Small intestine (tissue), 7 donors: ENCODE results near the gene SDK2. TPM values are rescaled to one million over a fixed set of nuclear protein-coding genes. Genes with fewer than 3 reads are reported as not detected.
"Not testable (repeated sequence)": the region's sequence is repeated elsewhere in the genome, so short reads cannot be mapped to it uniquely, and the experiment has no call there.

Experiments used
- DNase-seq, 2 donors: peaks; one replicate each; pipeline versions ENCODE4 v3.0.0 to v3.0.0-alpha.2; 2013
- FAIRE-seq: peaks from 2 replicates; lab custom pipeline; 2012; peaks lifted over from hg19 to GRCh38; lab: Jason Lieb, UNC
- H3K27ac ChIP-seq, 3 donors: one replicate each; pipeline ENCODE4 v1.5.1; 2013; ENCODE audit warnings: low read length in 2 of 3, mild to moderate bottlenecking in 2 of 3, control low read depth in 1 of 3, inconsistent platforms in 1 of 3, low read depth in 1 of 3, moderate library complexity in 1 of 3
- H3K27me3 ChIP-seq, 3 donors: one replicate each; pipeline ENCODE4 v1.6.1; 2013; ENCODE audit warnings: low read length in 3 of 3, inconsistent platforms in 1 of 3; ENCODE audit not compliant: control insufficient read depth in 3 of 3, insufficient read depth in 3 of 3
- H3K36me3 ChIP-seq, 3 donors: one replicate each; pipeline ENCODE4 v1.6.1; 2013; ENCODE audit warnings: low read length in 3 of 3, inconsistent platforms in 1 of 3, low read depth in 1 of 3, mild to moderate bottlenecking in 1 of 3, moderate library complexity in 1 of 3; ENCODE audit not compliant: control insufficient read depth in 3 of 3, insufficient read depth in 2 of 3
- H3K4me1 ChIP-seq, 3 donors: one replicate each; pipeline ENCODE4 v1.6.1; 2013; ENCODE audit warnings: low read length in 2 of 3, inconsistent platforms in 1 of 3, low read depth in 1 of 3, mild to moderate bottlenecking in 1 of 3, moderate library complexity in 1 of 3; ENCODE audit not compliant: control insufficient read depth in 3 of 3, insufficient read depth in 2 of 3
- H3K4me3 ChIP-seq, 3 donors: one replicate each; pipeline ENCODE4 v1.5.1; 2013; ENCODE audit warnings: low read length in 3 of 3, control low read depth in 1 of 3, inconsistent platforms in 1 of 3, low read depth in 1 of 3, mild to moderate bottlenecking in 1 of 3, moderate library complexity in 1 of 3
- H3K9me3 ChIP-seq, 2 donors: one replicate each; pipeline ENCODE4 v1.6.1; 2013; ENCODE audit warnings: low read depth in 1 of 2, low read length in 1 of 2; ENCODE audit not compliant: control insufficient read depth in 2 of 2, insufficient read depth in 1 of 2
- WGBS, 3 donors: extraction: QIAGEN DNeasy Blood & Tissue Kit; methylation state at CpG; one replicate each; pipeline ENCODE4 v1.1.7; 2013; 5-methylcytosine and 5-hydroxymethylcytosine counted together
- polyA plus RNA-seq, 4 donors: library from polyadenylated mRNA; stranded (reverse) in 3 of 4; unstranded in 1 of 4; fragments of 200-250 nt in 3 of 4; fragments of 120-200 nt in 1 of 4; gene quantifications; one replicate each; pipeline versions ENCODE4 v1.2.1 to v1.2.3, GENCODE V29; 2013
- donor health status: healthy with polysubstance abuse.
- donor health status: control.
- donor health status: control.
- donor health status: Bipolar disorder and iron deficiency.
- donor health status: healthy.

Gene SDK2
- polyA plus RNA-seq, 4 donors, result under 0.01 to 1.1 (median 0.10) TPM

DNA sequence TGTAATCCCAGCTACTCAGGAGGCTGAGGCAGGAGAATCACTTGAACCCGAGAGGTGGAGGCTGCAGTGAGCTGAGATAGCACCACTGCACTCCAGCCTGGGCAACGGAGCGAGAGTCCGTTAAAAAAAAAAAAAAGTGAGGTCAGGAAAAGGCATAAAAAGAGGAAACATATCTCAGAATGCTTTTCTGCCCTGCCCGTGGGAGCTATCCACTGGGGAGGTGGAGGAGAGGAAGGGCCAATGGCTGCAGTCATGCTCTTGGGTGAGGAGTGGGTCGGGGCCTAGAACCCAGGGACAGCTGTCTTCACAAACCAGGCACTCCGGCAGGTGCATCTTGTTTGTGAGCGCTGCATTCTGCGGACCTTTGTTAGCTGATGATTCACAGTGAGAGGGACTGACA is 272.4 kb downstream of the SDK2 start:
- Histone ChIP-seq H3K4me3 (no peak overlapping the region), H3K36me3 (no peaks in the 10 kb centered on the region), H3K9me3 (no peaks in the 10 kb centered on the region), H3K4me1 (no peaks in the 10 kb centered on the region), H3K27ac (no peak overlapping the region), H3K27me3 (peaks cover 0 to 4% (median 2%) of the 10 kb centered on the region in 3 donors)
- 64 to 75% (median 69%) methylated on average over 9 of the region's 9 CpGs for WGBS, 3 donors
- DNase-seq (no peak), FAIRE-seq (no peak)

DNA sequence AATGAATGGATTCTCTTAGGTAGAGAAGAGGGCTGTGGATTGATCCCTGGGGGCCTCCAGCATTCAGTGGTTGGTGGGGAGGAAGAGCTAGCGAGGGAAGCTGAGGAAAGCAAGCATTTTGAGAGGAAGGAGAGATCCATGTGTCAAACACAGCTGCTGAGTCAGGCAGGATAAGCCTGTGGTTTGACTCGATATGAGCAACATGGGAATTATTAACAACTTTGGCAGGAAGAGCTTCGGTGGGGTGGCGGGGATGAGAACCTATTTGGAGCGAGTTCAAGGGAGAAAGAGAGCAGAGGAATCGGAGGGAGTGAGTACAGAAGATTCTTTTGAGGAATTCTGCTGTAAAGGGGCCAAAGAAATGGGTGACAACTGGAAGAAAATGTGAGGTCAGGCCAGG is 273.0 kb downstream of the SDK2 start:
- no peaks in the 10 kb centered on the region for H3K4me1 ChIP-seq
- 53 to 68% (median 62%) methylated on average over 6 of the region's 6 CpGs for WGBS, 3 donors
- H3K4me3 ChIP-seq, result no peak overlapping the region
- H3K27me3 ChIP-seq, result peaks cover 0 to 4% (median 2%) of the 10 kb centered on the region in 3 donors
- no peaks in the 10 kb centered on the region for H3K9me3 ChIP-seq
- FAIRE-seq, result no peak
- no peaks in the 10 kb centered on the region for H3K36me3 ChIP-seq
- no peak overlapping the region for H3K27ac ChIP-seq
- DNase-seq, result no peak

DNA sequence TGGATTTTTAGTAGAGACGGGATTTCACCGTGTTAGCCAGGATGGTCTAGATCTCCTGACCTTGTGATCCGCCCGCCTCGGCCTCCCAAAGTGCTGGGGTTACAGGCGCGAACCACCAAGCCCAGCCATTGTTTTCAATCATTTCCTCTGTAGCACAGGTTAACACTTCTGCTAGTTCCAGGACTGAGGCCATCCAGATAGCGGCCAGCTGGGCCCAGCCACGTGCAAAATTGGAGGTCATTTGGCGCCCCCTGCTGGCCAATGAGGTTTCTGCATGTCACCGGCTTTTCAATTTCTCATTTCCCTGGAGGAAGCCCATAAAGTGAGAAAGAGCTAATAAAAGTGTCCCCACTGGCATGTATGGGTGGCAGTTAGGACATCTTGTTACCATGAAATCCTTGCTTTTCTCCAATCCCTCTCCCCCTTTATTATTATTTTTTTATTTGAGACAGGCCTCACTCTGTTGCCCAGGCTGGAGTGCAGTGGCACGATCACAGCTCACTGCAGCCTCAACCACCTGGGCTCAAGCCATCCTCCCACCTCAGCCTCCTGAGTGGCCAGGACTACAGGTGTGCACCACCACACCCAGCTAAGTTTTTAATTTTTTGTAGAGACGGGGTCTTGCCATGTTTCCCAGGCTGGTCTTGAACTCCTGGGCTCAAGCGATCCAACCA is 274.3 kb downstream of the SDK2 start:
- not testable (repeated sequence) for FAIRE-seq

DNA sequence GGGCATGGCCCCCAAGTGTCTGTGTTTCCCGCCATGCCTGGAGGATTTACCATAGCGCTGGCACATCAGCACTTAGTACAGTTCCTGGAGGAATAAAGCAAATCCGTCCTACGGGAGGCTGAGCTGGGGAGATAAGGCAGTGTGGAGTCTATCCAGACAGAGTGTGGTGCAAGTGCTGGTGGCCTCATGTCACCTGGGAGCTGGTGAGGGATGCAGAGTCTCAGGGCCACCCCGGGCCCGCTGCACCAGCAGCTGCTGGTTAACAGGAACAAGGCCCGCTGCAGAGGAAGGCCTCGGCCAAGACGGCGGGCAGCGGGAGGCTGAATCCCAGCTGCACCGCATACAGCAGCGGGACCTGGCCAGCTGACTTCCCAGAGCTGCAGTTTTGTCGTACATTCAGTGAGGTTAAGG is 275.1 kb downstream of the SDK2 start:
- H3K27ac ChIP-seq, result no peak overlapping the region
- H3K4me1 ChIP-seq, result no peaks in the 10 kb centered on the region
- DNase-seq, result no peak
- no peak overlapping the region for H3K4me3 ChIP-seq
- H3K9me3 ChIP-seq, result no peaks in the 10 kb centered on the region
- FAIRE-seq, result no peak
- WGBS, 3 donors, result 68 to 83% (median 76%) methylated on average over 14 of the region's 14 CpGs
- no peaks in the 10 kb centered on the region for H3K36me3 ChIP-seq
- peaks cover 0 to 4% (median 2%) of the 10 kb centered on the region in 3 donors for H3K27me3 ChIP-seq

More for the DNA sequence above, 274.3 kb downstream of the SDK2 start:
- not testable (repeated sequence) for H3K27me3 ChIP-seq, H3K4me1 ChIP-seq, H3K9me3 ChIP-seq, H3K4me3 ChIP-seq, H3K27ac ChIP-seq, H3K36me3 ChIP-seq
- DNase-seq, result peak; percentile 79 to 88
- 30 to 43% (median 35%) methylated on average over 14 of the region's 14 CpGs for WGBS, 3 donors

DNA sequence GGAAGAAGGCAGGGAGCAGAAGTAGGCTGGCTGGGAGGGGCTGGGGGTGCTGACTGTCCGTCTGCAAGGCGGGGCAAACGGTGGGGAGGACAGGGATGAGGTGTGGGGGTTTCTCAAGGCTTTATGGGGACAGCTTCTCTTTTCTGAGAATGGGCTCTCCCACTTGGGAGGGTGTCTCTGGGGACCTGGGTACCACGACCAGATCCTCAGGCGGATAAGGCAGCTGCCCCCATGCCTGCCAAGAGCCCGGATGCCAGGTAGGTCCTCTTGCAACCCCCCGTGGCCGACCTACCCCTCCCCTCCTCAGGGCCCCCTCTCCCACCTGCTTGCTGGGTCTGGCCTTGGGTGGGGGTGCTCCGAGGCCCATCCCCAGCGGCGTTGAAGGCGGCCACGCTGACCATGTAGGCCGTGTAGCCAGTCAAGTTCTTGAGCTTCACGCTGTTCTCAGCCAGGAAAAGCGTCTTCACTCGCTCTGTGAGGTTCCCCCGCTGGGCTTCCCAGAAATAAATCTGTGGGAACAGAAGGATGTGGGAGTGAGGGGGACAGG is 276.1 kb downstream of the SDK2 start:
- Histone ChIP-seq H3K36me3 (no peaks in the 10 kb centered on the region), H3K27ac (no peak overlapping the region), H3K9me3 (no peaks in the 10 kb centered on the region), H3K4me1 (no peaks in the 10 kb centered on the region), H3K4me3 (no peak overlapping the region), H3K27me3 (peaks cover 0 to 4% (median 2%) of the 10 kb centered on the region in 3 donors)
- DNase-seq (no peak), FAIRE-seq (no peak)
- WGBS, 3 donors, result 86 to 95% (median 92%) methylated on average over 17 to 18 of the region's 18 CpGs

DNA sequence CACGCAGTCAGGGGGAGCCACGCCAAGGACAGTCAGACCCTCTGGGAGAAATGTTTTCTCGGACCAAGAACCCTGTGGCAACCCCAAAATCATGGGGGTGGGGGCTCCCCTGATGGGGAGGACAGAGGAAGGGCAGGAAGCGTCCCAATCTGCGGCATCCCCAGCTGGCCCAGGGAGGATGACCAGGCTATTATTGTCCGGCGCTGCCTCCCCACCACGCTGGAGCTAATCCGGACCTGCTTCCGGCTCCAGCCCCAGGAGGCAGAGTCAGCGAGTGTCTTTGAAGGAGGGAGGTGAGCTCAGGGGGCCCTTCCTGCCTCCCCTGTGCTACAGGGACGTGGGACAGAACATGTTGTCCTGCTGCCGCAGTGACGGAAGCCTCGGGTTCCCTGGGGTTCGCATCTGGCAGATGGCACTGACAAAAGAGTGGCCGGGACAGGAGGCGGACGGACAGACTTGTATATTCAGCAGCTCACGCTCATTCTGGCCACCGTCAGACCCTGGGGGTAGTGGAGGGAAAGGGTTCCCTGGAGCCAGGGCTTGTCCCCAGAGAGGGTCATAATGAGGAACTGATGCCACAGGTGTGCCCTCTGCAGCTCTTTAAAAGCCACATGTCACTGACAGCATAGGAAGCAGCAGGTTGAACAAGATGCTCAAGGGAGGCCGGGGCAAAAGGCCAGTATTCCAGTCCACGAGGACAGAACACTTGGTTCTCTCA is 278.2 kb downstream of the SDK2 start:
- DNase-seq (no peak), FAIRE-seq (no peak)
- H3K9me3 ChIP-seq, result no peaks in the 10 kb centered on the region
- H3K27me3 ChIP-seq, result no peaks in the 10 kb centered on the region
- H3K36me3 ChIP-seq, result no peaks in the 10 kb centered on the region
- H3K27ac ChIP-seq, result peak overlapping the region in 1 of 3 donors; percentile 64
- no peaks in the 10 kb centered on the region for H3K4me1 ChIP-seq
- 69 to 85% (median 80%) methylated on average over 23 of the region's 23 CpGs for WGBS, 3 donors
- H3K4me3 ChIP-seq, result no peak overlapping the region

DNA sequence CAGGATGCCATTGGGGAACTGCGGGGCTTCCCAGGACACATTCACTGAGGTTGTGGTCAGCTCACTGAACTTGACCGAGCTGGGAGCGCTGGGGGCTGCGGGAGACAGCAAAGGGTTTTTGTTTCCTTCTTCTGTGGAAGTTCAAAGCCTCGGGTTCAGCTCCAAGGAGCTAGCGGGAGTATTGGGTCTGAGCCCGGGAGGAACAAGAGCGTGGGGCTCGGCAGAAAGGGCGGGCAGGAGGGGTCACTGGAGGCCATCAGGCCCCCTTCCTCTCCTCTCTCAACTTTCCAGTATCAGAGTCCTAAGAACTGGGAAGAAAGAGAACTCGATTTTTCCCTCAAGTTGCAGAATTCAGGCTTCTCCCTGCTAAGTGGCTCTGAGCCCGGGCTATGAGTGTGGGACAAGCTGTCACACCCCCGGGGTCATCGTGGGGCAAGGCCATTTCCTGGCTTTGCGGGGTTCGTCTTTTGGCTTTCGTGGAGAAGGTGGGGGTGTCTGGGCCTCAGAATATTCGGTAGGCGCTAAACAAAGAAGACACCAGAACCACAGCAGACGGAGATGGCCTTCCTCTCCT is 278.9 kb downstream of the SDK2 start:
- 61 to 80% (median 74%) methylated on average over 20 of the region's 20 CpGs for WGBS, 3 donors

DNA sequence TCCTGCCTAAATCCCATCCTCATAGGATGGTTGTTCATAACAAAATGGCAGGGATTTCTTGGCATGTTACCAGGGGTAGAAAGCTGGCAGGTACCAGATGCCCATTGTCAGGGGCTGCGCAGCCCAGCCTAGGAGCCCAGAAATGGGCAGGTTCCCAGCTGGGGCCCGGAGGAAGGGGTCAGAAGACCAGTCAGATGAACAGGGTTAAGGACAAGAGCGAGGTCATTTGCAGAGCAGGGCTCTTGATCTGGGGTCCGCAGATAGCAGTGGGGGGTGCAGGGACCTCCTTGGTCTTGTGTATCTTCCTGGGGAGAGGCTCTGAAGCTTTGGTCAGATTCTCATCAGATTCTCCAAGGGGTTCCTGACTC is 280.1 kb downstream of the SDK2 start:
- WGBS, 3 donors, result 75 to 94% (median 86%) methylated on average over 4 of the region's 4 CpGs
- FAIRE-seq, result no peak
- Histone ChIP-seq H3K27me3 (no peaks in the 10 kb centered on the region), H3K4me3 (no peak overlapping the region), H3K4me1 (peaks cover 0 to 6% (median 0%) of the 10 kb centered on the region in 3 donors), H3K27ac (no peak overlapping the region), H3K36me3 (no peaks in the 10 kb centered on the region), H3K9me3 (no peaks in the 10 kb centered on the region)
- DNase-seq, result no peak

More for the DNA sequence above, 278.9 kb downstream of the SDK2 start:
- H3K27me3 ChIP-seq, result no peaks in the 10 kb centered on the region
- H3K9me3 ChIP-seq, result no peaks in the 10 kb centered on the region
- peak overlapping the region in 1 of 3 donors; percentile 64 for H3K27ac ChIP-seq
- DNase-seq (no peak), FAIRE-seq (no peak)
- no peaks in the 10 kb centered on the region for H3K4me1 ChIP-seq
- no peak overlapping the region for H3K4me3 ChIP-seq
- H3K36me3 ChIP-seq, result no peaks in the 10 kb centered on the region
